Vagina (tissue), 2 donors: ENCODE results near the gene ABL1. TPM values are rescaled to one million over a fixed set of nuclear protein-coding genes. Genes with fewer than 3 reads are reported as not detected.

Experiments
- DNase-seq, 2 donors: peaks; one replicate each; pipeline ENCODE4 v3.0.0-alpha.2; 2017; ENCODE audit errors: extremely low spot score in 2 of 2
- H3K27ac ChIP-seq: fragments of 200-600 bp; sonication (generic); one replicate; pipeline ENCODE4 v1.5.1; 2019
- H3K27me3 ChIP-seq: fragments of 200-600 bp; sonication (generic); one replicate; pipeline ENCODE4 v1.5.1; 2019
- H3K36me3 ChIP-seq, 2 donors: fragments of 200-600 bp; sonication (generic); one replicate each; pipeline ENCODE4 v1.5.1; 2017 to 2019
- H3K4me1 ChIP-seq: fragments of 200-600 bp; sonication (generic); one replicate; pipeline ENCODE4 v1.5.1; 2019
- H3K4me3 ChIP-seq, 2 donors: fragments of 200-600 bp; sonication (generic); 1 replicate in 1 of 2; 2 replicates in 1 of 2; pipeline ENCODE4 v1.5.1; 2016 to 2019
- H3K9me3 ChIP-seq: fragments of 200-600 bp; sonication (generic); one replicate; pipeline ENCODE4 v1.5.1; 2019
- POLR2A ChIP-seq, 2 donors: fragments of 450-650 bp; IDR thresholded peaks; one replicate each; pipeline ENCODE4 v1.6.1; 2017; ENCODE audit warnings: antibody characterized with exemption in 2 of 2, mild to moderate bottlenecking in 2 of 2, moderate library complexity in 2 of 2
- POLR2AphosphoS5 ChIP-seq, 2 donors: sonication (generic); formaldehyde crosslinking; IDR thresholded peaks; one replicate each; pipeline ENCODE4 v1.9.0; 2017; ENCODE audit warnings: antibody characterized with exemption in 2 of 2, mild to moderate bottlenecking in 2 of 2, low read depth in 1 of 2; ENCODE audit not compliant: insufficient read depth in 1 of 2
- intact Hi-C: fragments of 100-400 bp; cut with DNase I; formaldehyde crosslinking; loops from one replicate; pipeline ENCODE4 v1.15.1; 2023
- total RNA-seq: library from RNA; depleted of rRNA; stranded (reverse); fragments of >200 nt; gene quantifications from one replicate; pipeline ENCODE4 v1.2.3, GENCODE V29; 2016
- TF ChIP-seq, protein P1 (sequence below), 3 experiments: fragments of 450-650 bp in 2 of 3; fragments of 200-600 bp in 1 of 3; sonication (generic) in 1 of 3; IDR thresholded peaks; one replicate each; pipeline ENCODE4 v1.5.1; 2017 to 2019; ENCODE audit warnings: antibody characterized with exemption in 3 of 3, mild to moderate bottlenecking in 2 of 3, moderate library complexity in 2 of 3

Gene ABL1
- total RNA-seq, 1 donor from 2014 or later: 68.5 TPM

DNA sequence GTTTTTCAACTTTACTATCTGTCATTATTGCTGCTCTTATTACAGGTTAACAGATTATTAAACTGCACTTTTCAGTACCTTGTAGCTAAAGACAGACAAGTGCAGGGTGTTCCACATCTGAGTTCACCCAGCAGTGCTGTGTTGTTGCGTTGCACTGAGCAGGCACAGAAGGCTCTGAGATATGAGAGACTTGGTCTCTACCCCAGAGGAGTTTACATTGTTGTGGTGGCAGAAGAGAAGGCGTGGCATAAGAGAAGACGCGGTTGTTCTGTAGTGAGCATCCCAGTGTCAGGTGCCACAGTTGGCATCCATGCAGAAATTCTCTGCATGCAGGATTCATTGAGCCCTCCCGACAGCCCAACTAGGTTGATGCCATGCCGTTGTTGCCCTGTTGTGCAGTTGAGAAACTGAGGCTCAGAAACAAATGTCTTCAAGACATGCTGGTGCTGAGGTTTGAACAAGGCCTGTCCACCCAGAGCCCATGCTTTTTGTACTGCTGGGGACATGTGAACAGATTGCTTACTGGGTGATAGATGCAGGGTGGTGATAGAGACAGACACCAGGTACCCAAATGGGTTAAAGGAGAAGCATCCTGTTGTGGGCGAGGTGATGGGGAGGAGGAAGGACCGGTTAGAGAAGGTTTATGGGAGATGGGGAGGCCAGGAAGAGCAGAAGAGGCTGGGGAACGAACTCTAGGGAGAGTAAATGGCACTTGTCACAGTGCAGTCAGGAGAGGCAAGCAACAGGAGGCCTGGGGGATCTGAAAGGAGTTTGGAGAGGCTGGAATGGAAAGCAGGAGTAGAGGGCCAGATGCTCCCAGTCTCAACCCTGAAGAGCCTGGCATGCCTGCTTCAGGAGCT, 8.2 kb downstream of the ABL1 start:
- no peak for TF ChIP-seq POLR2AphosphoS5 (IDR thresholded peaks at IDR 0.05; ENCODE audit: insufficient read depth in 1 of 2, low read depth in 1 of 2)
- TF ChIP-seq POLR2A (IDR thresholded peaks at IDR 0.05): no peak
- TF ChIP-seq, protein P1, sequence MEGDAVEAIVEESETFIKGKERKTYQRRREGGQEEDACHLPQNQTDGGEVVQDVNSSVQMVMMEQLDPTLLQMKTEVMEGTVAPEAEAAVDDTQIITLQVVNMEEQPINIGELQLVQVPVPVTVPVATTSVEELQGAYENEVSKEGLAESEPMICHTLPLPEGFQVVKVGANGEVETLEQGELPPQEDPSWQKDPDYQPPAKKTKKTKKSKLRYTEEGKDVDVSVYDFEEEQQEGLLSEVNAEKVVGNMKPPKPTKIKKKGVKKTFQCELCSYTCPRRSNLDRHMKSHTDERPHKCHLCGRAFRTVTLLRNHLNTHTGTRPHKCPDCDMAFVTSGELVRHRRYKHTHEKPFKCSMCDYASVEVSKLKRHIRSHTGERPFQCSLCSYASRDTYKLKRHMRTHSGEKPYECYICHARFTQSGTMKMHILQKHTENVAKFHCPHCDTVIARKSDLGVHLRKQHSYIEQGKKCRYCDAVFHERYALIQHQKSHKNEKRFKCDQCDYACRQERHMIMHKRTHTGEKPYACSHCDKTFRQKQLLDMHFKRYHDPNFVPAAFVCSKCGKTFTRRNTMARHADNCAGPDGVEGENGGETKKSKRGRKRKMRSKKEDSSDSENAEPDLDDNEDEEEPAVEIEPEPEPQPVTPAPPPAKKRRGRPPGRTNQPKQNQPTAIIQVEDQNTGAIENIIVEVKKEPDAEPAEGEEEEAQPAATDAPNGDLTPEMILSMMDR (IDR thresholded peaks at IDR 0.05): no peak
- no peak overlapping the region for H3K4me3 ChIP-seq
- H3K9me3 ChIP-seq: no peaks in the 10 kb centered on the region
- no peak for DNase-seq
- H3K27ac ChIP-seq: peak overlapping the region; percentile 94
- H3K27me3 ChIP-seq: no peaks in the 10 kb centered on the region
- H3K36me3 ChIP-seq: no peaks in the 10 kb centered on the region
- intact Hi-C loops: no loop called here
- H3K4me1 ChIP-seq: peaks cover 90% of the 10 kb centered on the region

DNA sequence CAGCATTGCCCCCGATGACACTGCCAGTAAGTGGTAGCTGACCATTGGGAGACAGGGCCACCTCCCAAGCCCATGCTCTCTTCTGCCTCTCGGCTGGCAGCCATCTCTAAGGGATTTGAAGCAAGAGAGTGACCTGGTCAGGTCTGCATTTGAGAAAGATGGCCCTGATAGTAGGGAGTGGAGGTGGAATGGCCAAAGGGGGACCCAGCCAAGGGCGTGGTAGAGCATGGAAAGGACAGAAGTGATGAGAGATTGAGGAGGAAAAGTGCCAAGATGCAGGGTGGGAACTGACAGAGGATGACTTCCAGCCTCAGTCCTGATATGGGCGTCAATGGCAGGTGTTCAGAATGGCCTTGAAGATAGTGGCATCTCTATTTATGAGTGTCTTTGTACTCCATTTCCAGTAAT, 9.0 kb downstream of the ABL1 start:
- no peaks in the 10 kb centered on the region for H3K9me3 ChIP-seq
- TF ChIP-seq, protein P1 (IDR thresholded peaks at IDR 0.05): no peak
- TF ChIP-seq POLR2A (IDR thresholded peaks at IDR 0.05): no peak
- TF ChIP-seq POLR2AphosphoS5 (IDR thresholded peaks at IDR 0.05; ENCODE audit: insufficient read depth in 1 of 2, low read depth in 1 of 2): no peak
- H3K36me3 ChIP-seq: no peaks in the 10 kb centered on the region
- no peak overlapping the region for H3K4me3 ChIP-seq
- H3K4me1 ChIP-seq: peaks cover 88% of the 10 kb centered on the region
- intact Hi-C loops: no loop called here
- H3K27ac ChIP-seq: peak overlapping the region; percentile 94
- no peaks in the 10 kb centered on the region for H3K27me3 ChIP-seq
- DNase-seq: no peak

DNA sequence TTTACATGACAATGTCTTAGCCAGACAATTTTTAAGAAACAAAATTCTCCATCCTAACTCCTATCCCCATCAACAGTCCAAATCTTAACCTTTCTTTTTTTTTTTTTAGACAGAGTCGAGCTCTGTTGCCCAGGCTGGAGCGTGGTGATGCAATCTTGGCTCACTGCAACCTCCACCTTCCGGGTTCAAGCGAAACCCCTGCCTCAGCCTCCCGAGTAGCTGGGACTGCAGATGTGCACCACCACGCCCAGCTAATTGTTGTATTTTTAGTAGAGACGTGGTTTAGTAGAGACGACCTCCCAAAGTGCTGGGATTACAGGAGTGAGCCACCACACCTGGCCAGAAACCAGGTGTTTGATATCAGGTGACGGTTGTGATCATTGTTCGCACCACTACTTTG, 10.2 kb downstream of the ABL1 start:
- intact Hi-C loops: loop anchor here (5.0 kb wide), 1 partner anchor 63 kb away; no protein-coding TSS in a partner anchor
- H3K36me3 ChIP-seq: no peaks in the 10 kb centered on the region
- DNase-seq: no peak
- peaks cover 79% of the 10 kb centered on the region for H3K4me1 ChIP-seq
- TF ChIP-seq, protein P1 (IDR thresholded peaks at IDR 0.05): no peak
- TF ChIP-seq POLR2AphosphoS5 (IDR thresholded peaks at IDR 0.05; ENCODE audit: insufficient read depth in 1 of 2, low read depth in 1 of 2): peak in 1 of 2 donors; percentile 23
- peak overlapping the region in 1 of 2 donors; percentile 12 for H3K4me3 ChIP-seq
- H3K27me3 ChIP-seq: no peaks in the 10 kb centered on the region
- H3K27ac ChIP-seq: peak overlapping the region; percentile 94
- no peaks in the 10 kb centered on the region for H3K9me3 ChIP-seq

DNA sequence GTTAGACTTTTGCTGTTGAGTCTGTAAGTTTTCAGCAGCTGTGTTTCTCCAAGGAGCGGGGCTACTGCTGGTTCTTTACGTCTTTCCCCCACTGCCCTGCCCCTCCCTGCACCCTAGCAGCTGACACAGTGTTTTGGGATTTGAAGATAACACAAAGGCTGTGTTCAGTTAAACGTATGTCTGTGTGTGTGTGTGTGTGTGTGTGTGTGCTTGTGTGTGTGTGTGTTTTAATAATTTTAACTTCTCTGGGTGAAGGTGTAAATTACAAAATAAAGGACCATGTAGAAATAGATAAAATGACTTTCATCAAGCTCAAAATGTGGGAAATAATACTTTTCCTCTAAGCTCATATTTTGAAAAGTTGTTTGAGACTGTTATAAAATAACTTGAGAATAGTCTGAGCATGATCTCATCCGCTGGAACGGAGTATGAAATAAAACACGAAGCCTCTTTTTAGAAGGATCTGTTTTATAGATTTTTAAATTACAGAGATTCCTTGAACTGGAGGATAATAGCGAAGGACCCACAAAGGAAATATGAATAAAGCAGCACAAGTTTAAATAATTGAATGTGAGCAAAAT, 10.9 kb downstream of the ABL1 start:
- Histone ChIP-seq H3K4me3 (peak overlapping the region; percentile 19 to 37), H3K9me3 (no peaks in the 10 kb centered on the region), H3K4me1 (peaks cover 81% of the 10 kb centered on the region), H3K27ac (peak overlapping the region; percentile 94), H3K36me3 (no peaks in the 10 kb centered on the region), H3K27me3 (no peaks in the 10 kb centered on the region)
- intact Hi-C loops: loop anchor here (5.0 kb wide), 1 partner anchor 64 kb away; no protein-coding TSS in a partner anchor
- TF ChIP-seq, protein P1 (IDR thresholded peaks at IDR 0.05): no peak
- TF ChIP-seq POLR2A (IDR thresholded peaks at IDR 0.05) (no peak), POLR2AphosphoS5 (IDR thresholded peaks at IDR 0.05; ENCODE audit: insufficient read depth in 1 of 2, low read depth in 1 of 2) (no peak)
- no peak for DNase-seq
